GM12878 (cell line): Measurements from ENCODE around the gene RNASE7. TPM values are rescaled to one million over a fixed set of nuclear protein-coding genes. Genes with fewer than 3 reads are reported as not detected.

Source experiments
- ATAC-seq: fragments of 200-7000 bp; cut with Tn5 transposase; 3 replicates; pipeline ENCODE4 v1.9.1; 2020; ENCODE audit warnings: mild to moderate bottlenecking, moderate library complexity
- BruUV-seq: library from RNA; stranded (reverse); fragments of 400-500 nt; replicated peaks from 2 replicates; lab custom pipeline; 2021; lab: Mats Ljungman, UMichigan
- CTCF ChIA-PET: fragments of 300-600 bp; sonication (Branson Sonifier 250); formaldehyde crosslinking; extraction: SDS; loops from one replicate; lab custom pipeline; 2021; ENCODE audit warnings: inconsistent platforms; lab: Yijun Ruan, JAX
- POLR2A ChIA-PET: fragments of 350-600 bp; formaldehyde crosslinking; extraction: SDS; loops from one replicate; lab custom pipeline; 2021; ENCODE audit warnings: inconsistent platforms; lab: Charles Lee
- RAD21 ChIA-PET: fragments of 300-600 bp; sonication (Branson Sonifier 250); formaldehyde crosslinking; loops from one replicate; lab custom pipeline; 2023; ENCODE audit warnings: antibody characterized with exemption; ENCODE audit not compliant: unreplicated experiment; lab: Charles Lee
- SMC1A ChIA-PET: fragments of 300-600 bp; sonication (Branson Sonifier 250); formaldehyde crosslinking; loops from one replicate; lab custom pipeline; 2023; ENCODE audit not compliant: unreplicated experiment, uncharacterized antibody; lab: Charles Lee
- DNase-seq: peaks from one replicate; pipeline ENCODE4 v3.0.0-alpha.2; 2011; ENCODE audit warnings: low read depth, low spot score
- FAIRE-seq: peaks from 3 replicates; lab custom pipeline; 2011; peaks lifted over from hg19 to GRCh38; lab: Jason Lieb, UNC
- H2AFZ ChIP-seq: 2 replicates; pipeline ENCODE4 v1.6.0; 2011; ENCODE audit warnings: low read depth, low read length, control low read depth; ENCODE audit not compliant: control insufficient read depth
- H3K27ac ChIP-seq: 2 replicates; pipeline ENCODE4 v1.5.1; 2011; ENCODE audit warnings: control low read depth; ENCODE audit not compliant: control insufficient read depth, insufficient read depth
- H3K27me3 ChIP-seq, 2 experiments: replicated peaks in 1 of 2; 2 replicates each; pipeline versions ENCODE4 v1.6.0 to v1.6.1; 2011; ENCODE audit warnings: low read length in 1 of 2; ENCODE audit not compliant: control insufficient read depth in 2 of 2, insufficient read depth in 2 of 2
- H3K36me3 ChIP-seq, 2 experiments: 2 replicates each; pipeline ENCODE4 v1.5.1; 2011; ENCODE audit warnings: low read length in 1 of 2; ENCODE audit not compliant: control insufficient read depth in 2 of 2, insufficient read depth in 2 of 2
- H3K4me1 ChIP-seq: 2 replicates; pipeline ENCODE4 v1.6.1; 2011; ENCODE audit warnings: mild to moderate bottlenecking, low read length, moderate library complexity, mixed read lengths; ENCODE audit not compliant: control insufficient read depth, insufficient read depth
- H3K4me2 ChIP-seq: 2 replicates; pipeline ENCODE4 v1.6.0; 2011; ENCODE audit warnings: control low read depth; ENCODE audit not compliant: control insufficient read depth, insufficient read depth
- H3K4me3 ChIP-seq: fragments of 200-600 bp; sonication (generic); 2 replicates; pipeline ENCODE4 v1.5.1; 2016
- H3K79me2 ChIP-seq: 2 replicates; pipeline ENCODE4 v1.6.0; 2011; ENCODE audit warnings: low read length; ENCODE audit not compliant: control insufficient read depth, insufficient read depth
- H3K9ac ChIP-seq: 2 replicates; pipeline ENCODE4 v1.8.0; 2011; ENCODE audit warnings: low read length, control low read depth, mixed read lengths; ENCODE audit not compliant: control insufficient read depth, insufficient read depth
- H3K9me3 ChIP-seq: replicated peaks from 3 replicates; pipeline ENCODE4 v1.5.1; 2011; ENCODE audit warnings: mild to moderate bottlenecking, low read length; ENCODE audit not compliant: control insufficient read depth, insufficient read depth
- H4K20me1 ChIP-seq: 2 replicates; pipeline ENCODE4 v1.6.0; 2011; ENCODE audit not compliant: control insufficient read depth, insufficient read depth
- CBX5 ChIP-seq: sonication (generic); IDR thresholded peaks from 2 replicates; pipeline ENCODE4 v1.6.1; 2016; ENCODE audit warnings: low read depth, moderate library complexity, mild to moderate bottlenecking, inconsistent platforms
- GABPA ChIP-seq: IDR thresholded peaks from 2 replicates; pipeline ENCODE4 v1.6.1; 2014; ENCODE audit warnings: antibody characterized with exemption, low read depth, mild to moderate bottlenecking, inconsistent platforms
- HDGF ChIP-seq: fragments of 450-650 bp; IDR thresholded peaks from 2 replicates; pipeline ENCODE4 v1.6.1; 2016; ENCODE audit warnings: antibody characterized with exemption
- IRF4 ChIP-seq: IDR thresholded peaks from 2 replicates; pipeline ENCODE4 v1.6.1; 2011; ENCODE audit warnings: low read depth, low read length
- MYB ChIP-seq: fragments of 150-350 bp; IDR thresholded peaks from 2 replicates; pipeline ENCODE4 v1.6.1; 2014; ENCODE audit warnings: mild to moderate bottlenecking, low read depth, low read length, borderline replicate concordance
- MYC ChIP-seq: IDR thresholded peaks from 2 replicates; pipeline ENCODE4 v1.6.1; 2011; ENCODE audit warnings: mild to moderate bottlenecking, low read length, moderate library complexity, inconsistent platforms; ENCODE audit not compliant: insufficient read depth, insufficient replicate concordance, insufficient read length, severe bottlenecking
- NFIC ChIP-seq: IDR thresholded peaks from 2 replicates; pipeline ENCODE4 v1.6.1; 2012; ENCODE audit warnings: low read depth, mild to moderate bottlenecking, inconsistent platforms, low read length, moderate library complexity
- NKRF ChIP-seq: fragments of 450-650 bp; conservative IDR thresholded peaks from 2 replicates; pipeline ENCODE4 v1.6.1; 2017; ENCODE audit warnings: mild to moderate bottlenecking, moderate library complexity
- POLR2AphosphoS2 ChIP-seq: IDR thresholded peaks from 2 replicates; pipeline ENCODE4 v1.6.1; 2011; ENCODE audit warnings: low read depth, mild to moderate bottlenecking, low read length, improper control_type of control experiment, moderate library complexity
- POU2F2 ChIP-seq: IDR thresholded peaks from 3 replicates; pipeline ENCODE4 v1.6.1; 2011; ENCODE audit warnings: low read depth, mild to moderate bottlenecking, low read length, borderline replicate concordance
- RELB ChIP-seq: fragments of 450-650 bp; IDR thresholded peaks from 2 replicates; pipeline ENCODE4 v1.6.1; 2017; ENCODE audit warnings: low read depth, mild to moderate bottlenecking, moderate library complexity
- RUNX3 ChIP-seq: IDR thresholded peaks from 2 replicates; pipeline ENCODE4 v1.6.1; 2012; ENCODE audit warnings: low read length, inconsistent platforms
- SMAD1 ChIP-seq: fragments of 450-650 bp; IDR thresholded peaks from 2 replicates; pipeline ENCODE4 v1.6.1; 2018; ENCODE audit warnings: mild to moderate bottlenecking, low read depth; ENCODE audit not compliant: partially characterized antibody
- SREBF1 ChIP-seq: IDR thresholded peaks from 2 replicates; pipeline ENCODE4 v1.6.1; 2012; ENCODE audit warnings: mild to moderate bottlenecking, low read length
- SRF ChIP-seq, 2 experiments: IDR thresholded peaks; 2 replicates each; pipeline ENCODE4 v1.6.1; 2011; ENCODE audit warnings: low read depth in 2 of 2, low read length in 2 of 2, mild to moderate bottlenecking in 1 of 2, moderate library complexity in 1 of 2
- TAF1 ChIP-seq: IDR thresholded peaks from 2 replicates; pipeline ENCODE4 v1.6.1; 2011; ENCODE audit warnings: mild to moderate bottlenecking, low read depth, low read length, borderline replicate concordance
- TCF3 ChIP-seq: IDR thresholded peaks from 2 replicates; pipeline ENCODE4 v1.6.1; 2012; ENCODE audit warnings: low read depth, mild to moderate bottlenecking, low read length, borderline replicate concordance; ENCODE audit not compliant: insufficient read depth
- ZNF217 ChIP-seq: fragments of 450-650 bp; IDR thresholded peaks from 2 replicates; pipeline ENCODE4 v1.6.1; 2017; ENCODE audit warnings: antibody characterized with exemption, mild to moderate bottlenecking
- WGBS: methylation state at CpG from one replicate; pipeline ENCODE4 v1.1.6; 2016; ENCODE audit warnings: low lambda C conversion rate; ENCODE audit not compliant: insufficient replicate concordance, insufficient coverage; ENCODE audit errors: missing lambda C conversion rate; 5-methylcytosine and 5-hydroxymethylcytosine counted together
- in situ Hi-C: fragments of 300-500 bp; cut with MboI; formaldehyde crosslinking; loops from 9 replicates; pipeline ENCODE4 v1.14.3; 2018; ENCODE audit warnings: mixed read lengths
- intact Hi-C: fragments of 100-400 bp; cut with micrococcal nuclease; formaldehyde crosslinking; loops from one replicate; pipeline ENCODE4 v1.14.2; 2022; ENCODE audit not compliant: unreplicated experiment
- polyA plus RNA-seq, 11 experiments: library from polyadenylated mRNA; depleted of rRNA in 4 of 11; unstranded in 6 of 11; stranded (reverse) in 5 of 11; fragments of >200 nt; fragmentation: Nextera tagmentation in 4 of 11; fragmentation: Illumina TruSeq in 1 of 11; extraction: Ambion mirVana in 4 of 11; extraction: Trizol in 1 of 11; gene quantifications; 1 replicate in 1 of 11; 2 replicates in 10 of 11; pipeline versions ENCODE4 v1.2.1 to v1.2.3, GENCODE V29; 2011 to 2016; ENCODE audit warnings: inconsistent platforms in 2 of 11, missing spikeins in 2 of 11, low read depth in 1 of 11
- total RNA-seq, 4 experiments: library from RNA; depleted of rRNA in 3 of 4; stranded (reverse); fragments of >200 nt in 3 of 4; fragmentation: Illumina TruSeq in 1 of 4; extraction: Trizol in 1 of 4; gene quantifications; 2 replicates each; pipeline versions ENCODE4 v1.2.1 to v1.2.3, GENCODE V29; 2013 to 2021

RNASE7 gene
- total and polyA plus RNA-seq, 10 of the 15 experiments (the other 5 are each of a cell fraction or from before 2014, with no cell fraction given), result not detected

- TF ChIP-seq RELB (no peak), CBX5 (no peak), ZNF217 (no peak), RUNX3 (no peak), POU2F2 (no peak), SREBF1 (no peak), MYB (no peak), NKRF (no peak), MYC (no peak), IRF4 (no peak)
These were observed 12.6 kb downstream of the RNASE7 start (continued) for GRCh38 chr14:21054768-21055145.

- Histone ChIP-seq H3K79me2 (no peaks in the 10 kb centered on the region), H3K4me3 (no peak overlapping the region), H3K36me3 (no peaks in the 10 kb centered on the region), H3K9ac (no peak overlapping the region), H3K4me2 (no peak overlapping the region), H2AFZ (no peak overlapping the region), H3K4me1 (no peaks in the 10 kb centered on the region), H3K27me3 (no peaks in the 10 kb centered on the region), H3K9me3 (no peaks in the 10 kb centered on the region), H3K27ac (no peak overlapping the region), H4K20me1 (no peaks in the 10 kb centered on the region)
- POLR2A ChIA-PET, result no interaction called here
- SMC1A ChIA-PET, result no interaction called here
- 26% methylated on average over 5 of the region's 5 CpGs for WGBS
- no TSS peak for BruUV-seq
- intact Hi-C loops (no loop called here), in situ Hi-C loops (no loop called here)
- CTCF ChIA-PET, result no interaction called here
- DNase-seq, result no peak
- no peak for FAIRE-seq
- RAD21 ChIA-PET, result no interaction called here
- TF ChIP-seq GABPA, result no peak
- TF ChIP-seq SMAD1, result no peak
- no peak for TF ChIP-seq TCF3
- no peak for TF ChIP-seq NFIC
- TF ChIP-seq HDGF, result no peak
- no peak for TF ChIP-seq TAF1
- no peak for TF ChIP-seq SRF (IDR thresholded peaks at IDR 0.05; ENCODE audit: low read depth in 2 of 2, low read length in 2 of 2)
- no peak for TF ChIP-seq POLR2AphosphoS2
- ATAC-seq, result no peak
These were observed 13.4 kb downstream of the RNASE7 start for GRCh38 chr14:21055432-21056117.
